Measurements from ENCODE around the gene BORCS8.

Gene BORCS8

GRCh38 chr19:19213426-19214158, 21.6 kb upstream of the BORCS8 start:
- no peak for DNase-seq

DNA sequence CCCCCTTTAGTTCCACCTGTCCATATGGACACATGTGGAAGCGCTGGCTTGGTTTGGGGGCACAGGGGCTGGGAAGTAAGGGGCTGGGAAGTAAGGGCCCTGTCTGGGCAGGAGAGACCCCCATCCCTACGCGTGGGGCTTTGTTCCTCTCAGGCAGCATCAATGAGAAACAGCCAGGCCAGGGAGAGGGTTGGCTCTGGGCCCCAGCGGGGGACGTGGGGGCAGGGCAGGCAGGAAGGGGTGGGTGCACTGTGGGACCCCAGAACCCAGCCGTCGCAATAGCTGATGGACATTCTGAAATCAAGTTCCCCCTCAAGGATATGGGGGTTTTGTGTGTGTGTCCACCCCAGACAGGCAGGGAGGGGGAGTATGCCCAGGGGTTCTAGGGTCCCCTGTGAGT, 21.0 kb upstream of the BORCS8 start:
- no peak for DNase-seq

DNA sequence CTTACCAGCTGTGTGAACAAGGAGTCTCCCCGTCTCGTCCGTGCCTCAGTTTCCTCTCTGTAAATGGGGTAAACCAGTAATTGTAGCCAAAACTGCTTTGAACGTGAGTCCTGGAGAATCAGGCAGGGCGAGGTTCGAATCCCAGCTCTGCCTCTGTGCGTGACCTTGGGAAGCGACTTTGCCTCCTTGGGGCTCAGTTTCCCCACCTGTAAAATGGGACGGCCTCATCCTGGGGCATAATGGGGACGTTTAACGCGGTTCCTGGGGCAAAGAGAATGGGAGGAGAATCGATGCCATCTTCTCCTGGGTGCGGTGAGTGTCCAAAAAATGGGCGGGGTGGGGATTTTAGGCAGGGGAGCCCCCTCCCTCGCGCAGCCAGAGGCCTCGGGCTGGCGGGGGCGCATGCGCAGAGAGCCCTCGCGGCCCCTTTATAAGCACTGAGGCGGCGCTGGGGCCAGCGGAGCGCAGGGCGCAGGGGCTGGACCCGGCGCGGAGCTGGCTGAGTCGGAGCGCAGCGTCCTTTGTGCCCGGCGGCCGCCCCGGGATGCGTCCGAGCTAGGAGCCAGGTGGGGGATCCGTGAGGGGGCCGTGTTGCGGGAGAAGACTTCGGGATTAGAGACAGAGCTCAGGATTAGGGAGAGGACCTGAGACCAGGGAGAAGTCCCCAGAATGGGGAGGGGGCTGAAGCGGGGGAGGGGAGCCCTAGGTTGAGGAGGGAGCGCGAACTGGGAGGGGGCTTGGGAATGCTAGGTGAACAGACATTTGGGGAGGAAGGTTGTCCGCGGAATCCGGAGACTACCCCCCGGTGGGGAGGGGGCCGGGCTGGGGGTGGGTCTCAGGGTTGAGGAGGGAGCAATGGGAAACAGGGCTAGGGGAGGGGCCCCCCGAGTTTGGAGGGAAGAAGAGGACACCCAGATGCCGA, 19.8 kb upstream of the BORCS8 start, which contains the start of gene NCAN:
Gene NCAN (plus strand): TSS at position 460 of the 922 bp plus-strand sequence. CDS start 4,996 bp downstream, outside the sequence.
- no peak for DNase-seq

DNA sequence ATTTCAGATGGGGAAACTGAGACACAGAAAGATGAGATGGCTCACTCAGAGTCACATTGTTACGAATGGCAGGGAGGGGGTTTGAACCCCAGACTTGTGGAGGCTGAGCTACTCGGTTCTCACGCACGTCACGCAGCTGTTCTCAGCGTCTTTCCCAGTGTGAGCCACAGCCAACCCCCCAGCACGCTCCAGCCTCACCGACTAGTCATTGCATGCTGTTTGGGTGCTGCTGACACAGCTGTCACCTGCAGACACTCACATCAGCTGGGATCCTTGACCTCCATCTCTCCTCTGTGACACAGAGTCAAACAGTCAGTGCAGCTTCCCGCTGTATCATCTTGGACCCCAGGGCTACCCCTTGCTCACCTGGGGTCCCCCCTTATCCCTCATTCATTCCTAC, 17.4 kb upstream of the BORCS8 start:
- no peak for DNase-seq

GRCh38 chr19:19207637-19208572, 16.0 kb upstream of the BORCS8 start:
- DNase-seq, result no peak

GRCh38 chr19:19206938-19207337, 15.0 kb upstream of the BORCS8 start:
- DNase-seq, result no peak

DNA sequence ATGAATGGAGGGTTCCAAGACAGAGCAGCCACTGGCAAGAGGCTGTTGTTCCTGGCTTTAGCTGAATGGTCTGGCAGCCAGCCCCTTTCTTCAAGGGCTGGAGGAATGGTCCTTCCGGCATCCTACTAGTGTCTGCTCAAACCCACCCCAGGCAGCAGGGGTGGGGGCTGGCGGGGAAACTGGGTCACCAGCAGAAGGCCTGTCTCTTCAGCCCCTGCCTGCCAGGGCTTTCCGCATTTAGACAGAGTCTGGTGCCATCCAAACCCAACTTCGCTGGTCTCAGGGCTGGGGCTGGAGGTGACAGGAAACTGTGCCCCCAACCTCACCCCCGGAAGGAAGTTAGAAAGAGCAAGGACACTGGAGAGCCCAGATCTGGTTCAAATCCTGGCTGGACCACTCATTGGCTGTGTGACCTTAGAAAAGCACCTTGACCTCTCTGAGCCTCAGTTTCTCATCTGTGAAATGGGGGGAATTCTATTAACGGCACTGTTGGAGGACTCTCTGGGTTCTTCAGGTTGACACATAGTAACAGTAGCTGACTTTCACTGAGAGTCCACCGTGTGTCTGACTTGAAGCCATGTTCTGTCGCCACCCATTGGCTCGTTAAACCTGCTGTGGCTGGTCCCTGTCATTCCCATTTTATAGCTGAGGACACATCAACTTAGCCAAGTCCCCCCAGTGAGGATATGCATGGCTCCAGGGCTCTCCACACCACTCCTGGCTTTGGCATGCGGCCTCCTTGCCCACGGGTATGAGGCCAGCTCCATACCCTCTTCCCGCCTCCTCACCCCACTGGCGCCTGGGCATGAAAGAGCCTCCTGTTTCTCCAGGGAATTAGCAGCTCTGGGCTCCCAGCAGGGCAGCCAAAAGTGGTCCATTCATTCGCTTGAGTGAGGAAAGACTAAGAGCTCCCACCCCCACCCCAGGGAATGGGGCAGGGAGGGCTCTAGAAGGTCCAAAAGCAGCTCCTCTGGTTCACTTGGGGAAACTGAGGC, 13.8 kb upstream of the BORCS8 start:
- no peak for DNase-seq

DNA sequence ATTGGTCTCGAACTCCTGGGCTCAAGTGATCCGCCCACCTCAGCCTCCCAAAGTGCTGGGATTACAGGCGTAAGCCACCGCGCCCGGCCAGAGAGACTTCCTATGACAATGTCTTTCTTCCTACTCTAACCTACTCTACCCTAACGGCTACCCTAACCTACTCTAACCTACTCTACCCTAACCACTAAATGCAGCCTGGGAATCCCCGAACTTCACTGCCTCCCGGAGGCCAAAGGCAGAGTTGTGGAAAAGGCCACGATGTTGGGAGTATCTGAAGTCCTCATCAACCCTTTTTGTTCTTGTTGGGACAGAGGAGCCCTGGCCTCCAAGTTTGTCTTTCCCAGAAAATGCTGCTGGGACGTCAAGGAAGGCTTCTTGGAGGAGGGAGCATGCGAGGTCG, 12.2 kb upstream of the BORCS8 start:
- no peak for DNase-seq

GRCh38 chr19:19203012-19203856, 11.3 kb upstream of the BORCS8 start, which contains the start of gene NR2C2AP:
Gene NR2C2AP (minus strand): TSS chr19:19203414. CDS start chr19:19203060, 354 bp downstream.
- DNase-seq, result peak; percentile 88

DNA sequence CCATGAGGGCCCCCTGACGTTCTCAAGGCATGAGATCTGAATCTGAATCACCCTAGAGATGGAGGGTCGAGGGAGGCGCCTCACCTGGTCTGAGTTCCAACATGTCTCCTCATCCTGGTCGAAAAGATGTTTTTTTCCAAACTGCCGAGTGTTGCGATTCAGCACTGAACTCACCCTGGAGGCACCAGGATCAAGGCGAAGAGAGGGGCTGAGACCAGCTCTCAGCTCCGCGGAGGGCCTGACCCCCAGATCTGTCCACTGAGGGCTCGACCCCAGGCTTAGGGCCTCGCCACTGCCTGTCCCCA, 10.7 kb upstream of the BORCS8 start:
- DNase-seq, result no peak

GRCh38 chr19:19201697-19202630, 10.0 kb upstream of the BORCS8 start:
- no peak for DNase-seq

DNA sequence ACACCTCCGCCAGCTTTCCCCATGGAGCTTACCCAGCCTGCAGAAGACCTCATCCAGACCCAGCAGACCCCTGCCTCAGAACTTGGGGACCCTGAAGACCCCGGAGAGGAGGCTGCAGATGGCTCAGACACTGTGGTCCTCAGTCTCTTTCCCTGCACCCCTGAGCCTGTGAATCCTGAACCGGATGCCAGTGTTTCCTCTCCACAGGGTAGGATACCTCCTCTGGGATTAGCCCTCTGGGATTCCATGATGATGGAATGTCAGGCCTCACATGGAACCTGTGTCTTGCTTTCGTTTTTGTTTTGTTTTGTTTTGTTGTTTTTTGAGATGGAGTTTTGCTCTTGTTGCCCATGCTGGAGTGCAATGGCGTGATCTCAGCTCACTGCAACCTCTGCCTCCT, 2.0 kb upstream of the BORCS8 start:
- DNase-seq, result no peak

GRCh38 chr19:19192910-19193423, 1.0 kb upstream of the BORCS8 start:
- DNase-seq, result no peak

DNA sequence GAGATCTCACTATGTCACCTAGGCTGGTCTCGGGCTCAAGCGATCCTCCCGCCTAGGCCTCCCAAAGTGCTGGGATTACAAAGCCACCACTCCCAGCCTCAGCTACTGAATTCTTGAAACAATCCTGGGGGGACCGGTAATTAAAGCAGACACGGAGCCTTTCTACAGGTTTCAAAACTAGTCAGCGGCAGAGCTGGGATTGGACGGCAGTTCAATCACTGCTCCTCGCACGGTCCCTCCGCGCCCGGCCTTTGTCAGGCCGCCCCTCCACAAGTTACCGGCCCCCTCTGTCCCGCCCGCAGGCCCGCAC, 229 bp downstream of the BORCS8 start:
- no peak for DNase-seq

DNA sequence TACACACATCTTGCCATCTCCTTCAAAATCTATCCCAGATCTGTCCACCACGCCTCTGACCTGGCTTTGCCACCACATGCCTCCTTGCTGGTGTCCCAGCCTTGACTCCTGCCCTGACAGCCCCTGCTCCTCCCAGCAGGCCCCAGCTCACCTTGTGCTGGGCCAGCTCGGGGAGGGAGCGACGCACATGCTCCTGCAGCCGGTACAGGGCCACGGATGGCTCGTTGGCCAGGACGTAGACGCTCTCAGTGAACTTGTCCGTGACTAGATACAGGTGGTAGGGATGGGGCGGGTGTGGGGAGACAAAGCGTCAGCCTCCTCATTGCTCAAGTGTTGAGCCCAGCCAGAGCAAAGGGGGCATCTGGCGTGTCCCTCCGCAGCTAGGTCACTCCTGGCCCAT, 5.2 kb downstream of the BORCS8 start:
- no peak for DNase-seq

GRCh38 chr19:19185853-19186740, 5.9 kb downstream of the BORCS8 start:
- peak; percentile 21 for DNase-seq

GRCh38 chr19:19181488-19181998, 10.4 kb downstream of the BORCS8 start:
- no peak for DNase-seq

All from fibroblast of skin of abdomen (primary cell).